Measurements from ENCODE around the gene OR6C6. TPM values are rescaled to one million over a fixed set of nuclear protein-coding genes. Genes with fewer than 3 reads are reported as not detected.

The OR6C6 gene
- total and polyA plus RNA-seq, 2 donors (not counting 1 experiment from before 2014, with no cell fraction given), result not detected

DNA sequence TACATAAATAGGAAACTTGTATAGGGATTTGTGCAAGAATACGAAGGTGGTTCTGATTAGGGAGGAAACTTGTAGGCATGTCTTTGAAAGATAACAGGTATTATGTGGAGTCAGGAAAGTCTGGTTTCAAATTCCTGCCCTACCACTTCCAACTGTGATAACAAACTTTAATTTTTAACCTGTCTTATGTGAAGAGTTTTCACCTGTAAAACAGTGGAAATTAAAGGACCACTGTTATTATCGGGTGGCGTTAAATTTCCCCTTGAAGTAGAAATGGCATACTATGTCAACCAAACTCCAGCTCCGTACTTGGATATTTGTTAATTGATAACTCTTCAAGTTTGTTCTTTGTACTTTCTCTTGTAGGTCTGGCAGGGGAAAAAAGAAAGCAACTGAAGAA, 23.8 kb upstream of the OR6C6 start:
- TF ChIP-seq, protein P1, sequence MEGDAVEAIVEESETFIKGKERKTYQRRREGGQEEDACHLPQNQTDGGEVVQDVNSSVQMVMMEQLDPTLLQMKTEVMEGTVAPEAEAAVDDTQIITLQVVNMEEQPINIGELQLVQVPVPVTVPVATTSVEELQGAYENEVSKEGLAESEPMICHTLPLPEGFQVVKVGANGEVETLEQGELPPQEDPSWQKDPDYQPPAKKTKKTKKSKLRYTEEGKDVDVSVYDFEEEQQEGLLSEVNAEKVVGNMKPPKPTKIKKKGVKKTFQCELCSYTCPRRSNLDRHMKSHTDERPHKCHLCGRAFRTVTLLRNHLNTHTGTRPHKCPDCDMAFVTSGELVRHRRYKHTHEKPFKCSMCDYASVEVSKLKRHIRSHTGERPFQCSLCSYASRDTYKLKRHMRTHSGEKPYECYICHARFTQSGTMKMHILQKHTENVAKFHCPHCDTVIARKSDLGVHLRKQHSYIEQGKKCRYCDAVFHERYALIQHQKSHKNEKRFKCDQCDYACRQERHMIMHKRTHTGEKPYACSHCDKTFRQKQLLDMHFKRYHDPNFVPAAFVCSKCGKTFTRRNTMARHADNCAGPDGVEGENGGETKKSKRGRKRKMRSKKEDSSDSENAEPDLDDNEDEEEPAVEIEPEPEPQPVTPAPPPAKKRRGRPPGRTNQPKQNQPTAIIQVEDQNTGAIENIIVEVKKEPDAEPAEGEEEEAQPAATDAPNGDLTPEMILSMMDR (conservative IDR thresholded peaks at IDR 0.05 in 1 of 2, IDR thresholded peaks at IDR 0.05 in 1 of 2; ENCODE audit: low read depth in 1 of 2, low read length in 2 of 2), result no peak
- TF ChIP-seq EZH2 (IDR thresholded peaks at IDR 0.05; ENCODE audit: low read length, missing control alignments), result no peak
- Histone ChIP-seq H3K36me3 (ENCODE audit: control insufficient read depth, insufficient read depth, low read length) (no peaks in the 10 kb centered on the region), H4K20me1 (ENCODE audit: control insufficient read depth, extremely low read depth, insufficient read depth, low read length) (no peaks in the 10 kb centered on the region), H3K9ac (ENCODE audit: insufficient read depth, low read length) (no peak overlapping the region), H3K4me1 (ENCODE audit: control insufficient read depth, extremely low read depth, insufficient read depth, low read length) (no peaks in the 10 kb centered on the region), H2AFZ (ENCODE audit: low read length) (no peak overlapping the region), H3K9me3 (ENCODE audit: control insufficient read depth, insufficient read depth, low read depth, low read length) (no peaks in the 10 kb centered on the region), H3K27me3 (ENCODE audit: control insufficient read depth, insufficient read depth, low read length) (no peaks in the 10 kb centered on the region), H3K79me2 (ENCODE audit: control insufficient read depth, insufficient read depth, low read length) (no peaks in the 10 kb centered on the region), H3K27ac (ENCODE audit: insufficient read depth, low read length) (no peak overlapping the region), H3K4me3 (replicated peaks in 1 of 4; ENCODE audit: control extremely low read depth in 1 of 4, insufficient read depth in 1 of 4, low read depth in 3 of 4, low read length in 4 of 4) (no peak overlapping the region), H3K4me2 (ENCODE audit: extremely low read depth, insufficient read depth, low read length) (no peak overlapping the region)
- DNase-seq (ENCODE audit: low read depth in 2 of 2), result no peak

GRCh38 chr12:55314043-55314442, 17.7 kb upstream of the OR6C6 start, which contains the start of gene OR6C1:
Gene OR6C1 (plus strand): TSS chr12:55314343. CDS start chr12:55320600, 6,257 bp downstream.
- Histone ChIP-seq H3K9me3 (ENCODE audit: control insufficient read depth, insufficient read depth, low read depth, low read length) (no peaks in the 10 kb centered on the region), H3K36me3 (ENCODE audit: control insufficient read depth, insufficient read depth, low read length) (no peaks in the 10 kb centered on the region)
- DNase-seq (ENCODE audit: low read depth in 2 of 2), result no peak

DNA sequence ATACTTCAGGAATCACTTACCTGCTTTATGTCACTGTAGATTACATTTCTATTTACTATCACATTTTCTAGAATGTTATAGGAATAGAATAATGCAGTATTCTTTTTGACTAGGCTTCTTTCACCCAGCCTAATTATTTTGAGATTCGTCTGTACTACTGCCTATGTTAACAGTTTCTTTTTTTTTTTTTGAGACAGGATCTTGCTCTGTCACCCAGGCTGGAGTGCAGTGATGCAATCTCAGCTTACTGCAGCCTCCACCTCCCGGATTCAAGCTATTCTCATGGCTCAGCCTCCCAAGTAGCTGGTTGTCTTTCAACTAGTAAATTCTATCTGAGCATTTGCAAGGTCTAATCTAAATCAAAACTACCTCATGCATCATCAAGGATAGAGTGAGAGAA, 6.4 kb downstream of the OR6C6 start:
- no peak for DNase-seq (ENCODE audit: low read depth in 2 of 2)
- Histone ChIP-seq H3K9me3 (ENCODE audit: control insufficient read depth, insufficient read depth, low read depth, low read length) (no peaks in the 10 kb centered on the region), H4K20me1 (ENCODE audit: control insufficient read depth, extremely low read depth, insufficient read depth, low read length) (no peaks in the 10 kb centered on the region), H3K36me3 (ENCODE audit: control insufficient read depth, insufficient read depth, low read length) (no peaks in the 10 kb centered on the region), H3K4me2 (ENCODE audit: extremely low read depth, insufficient read depth, low read length) (no peak overlapping the region), H3K4me1 (ENCODE audit: control insufficient read depth, extremely low read depth, insufficient read depth, low read length) (no peaks in the 10 kb centered on the region), H3K79me2 (ENCODE audit: control insufficient read depth, insufficient read depth, low read length) (no peaks in the 10 kb centered on the region), H3K4me3 (replicated peaks in 1 of 4; ENCODE audit: control extremely low read depth in 1 of 4, insufficient read depth in 1 of 4, low read depth in 3 of 4, low read length in 4 of 4) (no peak overlapping the region), H3K27me3 (ENCODE audit: control insufficient read depth, insufficient read depth, low read length) (no peaks in the 10 kb centered on the region), H3K27ac (ENCODE audit: insufficient read depth, low read length) (no peak overlapping the region), H3K9ac (ENCODE audit: insufficient read depth, low read length) (no peak overlapping the region), H2AFZ (ENCODE audit: low read length) (no peak overlapping the region)
- no peak for TF ChIP-seq EZH2 (IDR thresholded peaks at IDR 0.05; ENCODE audit: low read length, missing control alignments)
- TF ChIP-seq, protein P1 (conservative IDR thresholded peaks at IDR 0.05 in 1 of 2, IDR thresholded peaks at IDR 0.05 in 1 of 2; ENCODE audit: low read depth in 1 of 2, low read length in 2 of 2), result no peak

More at GRCh38 chr12:55314043-55314442, 17.7 kb upstream of the OR6C6 start, which contains the start of gene OR6C1:
- Histone ChIP-seq H3K79me2 (ENCODE audit: control insufficient read depth, insufficient read depth, low read length) (no peaks in the 10 kb centered on the region), H3K4me3 (replicated peaks in 1 of 4; ENCODE audit: control extremely low read depth in 1 of 4, insufficient read depth in 1 of 4, low read depth in 3 of 4, low read length in 4 of 4) (no peak within 1 kb of the TSS), H3K27ac (ENCODE audit: insufficient read depth, low read length) (no peak within 1 kb of the TSS), H4K20me1 (ENCODE audit: control insufficient read depth, extremely low read depth, insufficient read depth, low read length) (no peaks in the 10 kb centered on the region), H3K4me2 (ENCODE audit: extremely low read depth, insufficient read depth, low read length) (no peak within 1 kb of the TSS), H3K9ac (ENCODE audit: insufficient read depth, low read length) (no peak within 1 kb of the TSS), H3K4me1 (ENCODE audit: control insufficient read depth, extremely low read depth, insufficient read depth, low read length) (no peaks in the 10 kb centered on the region), H3K27me3 (ENCODE audit: control insufficient read depth, insufficient read depth, low read length) (no peaks in the 10 kb centered on the region), H2AFZ (ENCODE audit: low read length) (no peak within 1 kb of the TSS)
- TF ChIP-seq, protein P1 (conservative IDR thresholded peaks at IDR 0.05 in 1 of 2, IDR thresholded peaks at IDR 0.05 in 1 of 2; ENCODE audit: low read depth in 1 of 2, low read length in 2 of 2), result no peak
- no peak for TF ChIP-seq EZH2 (IDR thresholded peaks at IDR 0.05; ENCODE audit: low read length, missing control alignments)
